ENCODE results near the gene MRPL52.
"Not testable (repeated sequence)": the region's sequence is repeated elsewhere in the genome, so short reads cannot be mapped to it uniquely, and the experiment has no call there.

DNA sequence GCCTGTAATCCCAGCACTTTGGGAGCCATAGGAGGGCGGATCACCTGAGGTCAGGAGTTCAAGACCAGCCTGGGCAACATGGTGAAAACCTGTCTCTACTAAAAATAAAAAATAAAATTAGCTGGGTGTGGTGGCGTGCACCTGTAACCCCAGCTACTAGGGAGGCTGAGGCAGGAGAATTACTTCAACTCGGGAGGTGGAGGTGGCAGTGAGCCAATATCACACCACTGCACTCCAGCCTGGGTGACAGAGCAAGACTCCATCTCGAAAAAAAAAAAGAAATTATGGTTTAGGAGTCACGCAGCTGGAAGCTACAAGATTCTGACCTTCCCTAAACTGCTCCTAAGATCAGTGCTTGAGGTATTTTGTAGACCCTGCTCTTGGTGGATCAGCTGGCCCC lies 36.1 kb upstream of the MRPL52 start:
- TF ChIP-seq, protein P1, sequence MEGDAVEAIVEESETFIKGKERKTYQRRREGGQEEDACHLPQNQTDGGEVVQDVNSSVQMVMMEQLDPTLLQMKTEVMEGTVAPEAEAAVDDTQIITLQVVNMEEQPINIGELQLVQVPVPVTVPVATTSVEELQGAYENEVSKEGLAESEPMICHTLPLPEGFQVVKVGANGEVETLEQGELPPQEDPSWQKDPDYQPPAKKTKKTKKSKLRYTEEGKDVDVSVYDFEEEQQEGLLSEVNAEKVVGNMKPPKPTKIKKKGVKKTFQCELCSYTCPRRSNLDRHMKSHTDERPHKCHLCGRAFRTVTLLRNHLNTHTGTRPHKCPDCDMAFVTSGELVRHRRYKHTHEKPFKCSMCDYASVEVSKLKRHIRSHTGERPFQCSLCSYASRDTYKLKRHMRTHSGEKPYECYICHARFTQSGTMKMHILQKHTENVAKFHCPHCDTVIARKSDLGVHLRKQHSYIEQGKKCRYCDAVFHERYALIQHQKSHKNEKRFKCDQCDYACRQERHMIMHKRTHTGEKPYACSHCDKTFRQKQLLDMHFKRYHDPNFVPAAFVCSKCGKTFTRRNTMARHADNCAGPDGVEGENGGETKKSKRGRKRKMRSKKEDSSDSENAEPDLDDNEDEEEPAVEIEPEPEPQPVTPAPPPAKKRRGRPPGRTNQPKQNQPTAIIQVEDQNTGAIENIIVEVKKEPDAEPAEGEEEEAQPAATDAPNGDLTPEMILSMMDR (IDR thresholded peaks at IDR 0.05; ENCODE audit: low read depth, low read length, poor library complexity, severe bottlenecking), result not testable (repeated sequence)
- TF ChIP-seq EZH2phosphoT487 (IDR thresholded peaks at IDR 0.05; ENCODE audit: borderline replicate concordance, low read length), result not testable (repeated sequence)
